Upper lobe of left lung (tissue), 6 donors: ENCODE measurements around the gene PFDN5. TPM values are rescaled to one million over a fixed set of nuclear protein-coding genes. Genes with fewer than 3 reads are reported as not detected.

ENCODE experiments used
- ATAC-seq, 2 donors: fragments of 200-7000 bp; cut with Tn5 transposase; one replicate each; pipeline ENCODE4 v1.9.1; 2022; ENCODE audit warnings: mild to moderate bottlenecking in 2 of 2, moderate library complexity in 2 of 2; ENCODE audit not compliant: low FRiP score in 2 of 2
- DNase-seq, 2 donors: peaks; one replicate each; pipeline ENCODE4 v3.0.0-alpha.2; 2019 to 2020
- H3K27ac ChIP-seq, 4 donors: fragments of 200-600 bp; sonication (generic); one replicate each; pipeline ENCODE4 v1.5.1; 2016 to 2019
- H3K27me3 ChIP-seq, 4 donors: fragments of 200-600 bp; sonication (generic); one replicate each; pipeline ENCODE4 v1.5.1; 2017 to 2019
- H3K36me3 ChIP-seq, 4 donors: fragments of 200-600 bp; sonication (generic); one replicate each; pipeline ENCODE4 v1.5.1; 2016 to 2019
- H3K4me1 ChIP-seq, 4 donors: fragments of 200-600 bp; sonication (generic); one replicate each; pipeline ENCODE4 v1.5.1; 2018 to 2019
- H3K4me3 ChIP-seq, 4 donors: fragments of 200-600 bp; sonication (generic); one replicate each; pipeline ENCODE4 v1.5.1; 2017 to 2019; ENCODE audit warnings: mild to moderate bottlenecking in 2 of 4, moderate library complexity in 1 of 4
- H3K9me3 ChIP-seq, 4 donors: fragments of 200-600 bp; sonication (generic); one replicate each; pipeline ENCODE4 v1.5.1; 2018 to 2019
- EP300 ChIP-seq, 4 donors: sonication (generic); formaldehyde crosslinking; IDR thresholded peaks; one replicate each; pipeline ENCODE4 v1.5.1; 2017; ENCODE audit warnings: antibody characterized with exemption in 4 of 4, control low read depth in 2 of 4
- POLR2A ChIP-seq, 4 donors: fragments of 450-650 bp; IDR thresholded peaks; one replicate each; pipeline ENCODE4 v1.5.1; 2016 to 2017; ENCODE audit warnings: antibody characterized with exemption in 4 of 4, mild to moderate bottlenecking in 2 of 4
- POLR2AphosphoS5 ChIP-seq, 2 donors: sonication (generic); formaldehyde crosslinking; IDR thresholded peaks; one replicate each; pipeline ENCODE4 v1.5.1; 2017; ENCODE audit warnings: antibody characterized with exemption in 2 of 2
- WGBS, 2 donors: methylation state at CpG; one replicate each; pipeline ENCODE4 v1.1.5; 2017 to 2018; 5-methylcytosine and 5-hydroxymethylcytosine counted together
- total RNA-seq, 6 donors: library from RNA; depleted of rRNA in 4 of 6; stranded (reverse); fragments of >200 nt in 4 of 6; gene quantifications; one replicate each; pipeline versions ENCODE4 v1.1.0 to v1.2.1, GENCODE V29; 2016 to 2021
- TF ChIP-seq, protein P1 (sequence below), 6 experiments: fragments of 450-650 bp in 4 of 6; fragments of 200-600 bp in 2 of 6; sonication (generic) in 2 of 6; IDR thresholded peaks; one replicate each; pipeline ENCODE4 v1.5.1; 2016 to 2019; ENCODE audit warnings: antibody characterized with exemption in 6 of 6
- donor health status: DM: no; HTN: no; CAD: no; lungs with moderate emphysema.
- donor health status: DM: no; HTN: yes; CAD: no; lungs with severe emphysema.

PFDN5 gene
- total RNA-seq, 6 donors from 2014 or later, result 374 to 580 (median 445) TPM

- H3K27ac ChIP-seq, result no peak overlapping the region
- no peak for DNase-seq
- 100% methylated on average over 7 of the region's 11 CpGs; no CpG with 5 or more reads in 1 of the 2 donors for WGBS, 2 donors
- TF ChIP-seq POLR2AphosphoS5 (IDR thresholded peaks at IDR 0.05) (no peak), EP300 (IDR thresholded peaks at IDR 0.05) (no peak), POLR2A (IDR thresholded peaks at IDR 0.05) (no peak)
- TF ChIP-seq, protein P1, sequence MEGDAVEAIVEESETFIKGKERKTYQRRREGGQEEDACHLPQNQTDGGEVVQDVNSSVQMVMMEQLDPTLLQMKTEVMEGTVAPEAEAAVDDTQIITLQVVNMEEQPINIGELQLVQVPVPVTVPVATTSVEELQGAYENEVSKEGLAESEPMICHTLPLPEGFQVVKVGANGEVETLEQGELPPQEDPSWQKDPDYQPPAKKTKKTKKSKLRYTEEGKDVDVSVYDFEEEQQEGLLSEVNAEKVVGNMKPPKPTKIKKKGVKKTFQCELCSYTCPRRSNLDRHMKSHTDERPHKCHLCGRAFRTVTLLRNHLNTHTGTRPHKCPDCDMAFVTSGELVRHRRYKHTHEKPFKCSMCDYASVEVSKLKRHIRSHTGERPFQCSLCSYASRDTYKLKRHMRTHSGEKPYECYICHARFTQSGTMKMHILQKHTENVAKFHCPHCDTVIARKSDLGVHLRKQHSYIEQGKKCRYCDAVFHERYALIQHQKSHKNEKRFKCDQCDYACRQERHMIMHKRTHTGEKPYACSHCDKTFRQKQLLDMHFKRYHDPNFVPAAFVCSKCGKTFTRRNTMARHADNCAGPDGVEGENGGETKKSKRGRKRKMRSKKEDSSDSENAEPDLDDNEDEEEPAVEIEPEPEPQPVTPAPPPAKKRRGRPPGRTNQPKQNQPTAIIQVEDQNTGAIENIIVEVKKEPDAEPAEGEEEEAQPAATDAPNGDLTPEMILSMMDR (IDR thresholded peaks at IDR 0.05), result no peak
- H3K4me3 ChIP-seq, result no peak overlapping the region
- no peaks in the 10 kb centered on the region for H3K36me3 ChIP-seq
- H3K9me3 ChIP-seq, result no peaks in the 10 kb centered on the region
- no peak for ATAC-seq
- no peaks in the 10 kb centered on the region for H3K4me1 ChIP-seq
- H3K27me3 ChIP-seq, result no peaks in the 10 kb centered on the region
These were observed 18.8 kb upstream of the PFDN5 start for GRCh38 chr12:53276511-53276910.

GRCh38 chr12:53277981-53278380 is 17.4 kb upstream of the PFDN5 start:
- Histone ChIP-seq H3K4me1 (no peaks in the 10 kb centered on the region), H3K4me3 (no peak overlapping the region), H3K36me3 (no peaks in the 10 kb centered on the region), H3K27me3 (no peaks in the 10 kb centered on the region), H3K27ac (no peak overlapping the region), H3K9me3 (no peaks in the 10 kb centered on the region)
- 95 to 96% methylated on average over 9 of the region's 9 CpGs for WGBS, 2 donors
- ATAC-seq (no peak), DNase-seq (no peak)
- no peak for TF ChIP-seq POLR2A (IDR thresholded peaks at IDR 0.05)
- no peak for TF ChIP-seq EP300 (IDR thresholded peaks at IDR 0.05)
- TF ChIP-seq, protein P1 (IDR thresholded peaks at IDR 0.05), result no peak

- no peak overlapping the region for H3K27ac ChIP-seq
- H3K9me3 ChIP-seq, result no peaks in the 10 kb centered on the region
- no peaks in the 10 kb centered on the region for H3K36me3 ChIP-seq
- H3K4me1 ChIP-seq, result no peaks in the 10 kb centered on the region
- TF ChIP-seq, protein P1 (IDR thresholded peaks at IDR 0.05), result no peak
- TF ChIP-seq POLR2A (IDR thresholded peaks at IDR 0.05), result no peak
- TF ChIP-seq POLR2AphosphoS5 (IDR thresholded peaks at IDR 0.05), result no peak
- no peak for TF ChIP-seq EP300 (IDR thresholded peaks at IDR 0.05)
- WGBS, 2 donors, result 78 to 88% methylated on average over 3 of the region's 3 CpGs
- no peaks in the 10 kb centered on the region for H3K27me3 ChIP-seq
- no peak overlapping the region for H3K4me3 ChIP-seq
- DNase-seq (no peak), ATAC-seq (no peak)
These were observed 16.0 kb upstream of the PFDN5 start for GRCh38 chr12:53279283-53279869.

DNA sequence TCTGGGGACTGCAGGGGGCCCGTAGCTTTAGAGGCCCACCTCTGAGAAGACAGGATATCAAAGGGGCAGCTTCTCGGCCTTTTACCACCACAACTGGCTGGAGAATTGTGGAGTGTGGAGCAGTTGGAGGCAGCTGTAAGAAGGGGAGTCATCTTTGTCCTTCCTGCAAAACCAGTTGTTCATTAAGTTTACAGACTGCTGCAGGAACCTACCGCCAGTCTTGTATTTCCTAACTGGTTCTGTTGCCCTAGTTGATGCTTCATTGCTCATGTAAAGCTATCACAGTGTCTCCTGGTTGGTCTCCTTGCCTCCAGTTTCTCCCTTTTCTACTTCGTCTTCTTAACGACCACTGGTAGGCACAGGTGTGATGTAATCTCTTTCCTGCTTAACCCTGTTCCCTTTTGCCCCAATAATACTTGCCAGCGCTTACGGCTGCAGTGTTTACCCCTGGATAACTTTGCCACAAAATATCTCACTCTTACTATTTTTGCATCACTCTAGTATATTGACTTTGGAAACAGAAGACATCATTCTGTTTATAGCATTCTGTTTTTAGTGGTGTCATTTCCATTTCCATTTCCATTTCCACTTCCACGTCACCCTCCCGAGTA is 15.3 kb upstream of the PFDN5 start:
- Histone ChIP-seq H3K36me3 (no peaks in the 10 kb centered on the region), H3K27ac (no peak overlapping the region), H3K27me3 (no peaks in the 10 kb centered on the region), H3K4me1 (no peaks in the 10 kb centered on the region), H3K9me3 (no peaks in the 10 kb centered on the region), H3K4me3 (no peak overlapping the region)
- TF ChIP-seq, protein P1 (IDR thresholded peaks at IDR 0.05), result no peak
- TF ChIP-seq POLR2AphosphoS5 (IDR thresholded peaks at IDR 0.05), result no peak
- no peak for DNase-seq
- ATAC-seq, result no peak
- WGBS, 2 donors, result 81 to 83% methylated on average over 8 to 9 of the region's 9 CpGs

GRCh38 chr12:53286448-53286847 is 8.9 kb upstream of the PFDN5 start:
- no peak for ATAC-seq
- 91 to 93% methylated on average over 3 to 9 of the region's 9 CpGs for WGBS, 2 donors
- Histone ChIP-seq H3K4me3 (no peak overlapping the region), H3K4me1 (no peaks in the 10 kb centered on the region), H3K9me3 (no peaks in the 10 kb centered on the region), H3K36me3 (no peaks in the 10 kb centered on the region), H3K27ac (no peak overlapping the region), H3K27me3 (no peaks in the 10 kb centered on the region)
- no peak for DNase-seq
- no peak for TF ChIP-seq POLR2A (IDR thresholded peaks at IDR 0.05)
- TF ChIP-seq, protein P1 (IDR thresholded peaks at IDR 0.05), result no peak
- no peak for TF ChIP-seq EP300 (IDR thresholded peaks at IDR 0.05)
- no peak for TF ChIP-seq POLR2AphosphoS5 (IDR thresholded peaks at IDR 0.05)
